Fibroblast of lung (primary cell): ENCODE data around the gene CARD6. TPM values are rescaled to one million over a fixed set of nuclear protein-coding genes. Genes with fewer than 3 reads are reported as not detected.
A peak's percentile ranks its signal among the peaks of the same experiment; 100 is the strongest.
"Not testable (repeated sequence)": the region's sequence is repeated elsewhere in the genome, so short reads cannot be mapped to it uniquely, and the experiment has no call there.

Experiments used
- DNase-seq, 2 donors: peaks; one replicate each; pipeline versions ENCODE4 v3.0.0 to v3.0.0-alpha.2; 2010; ENCODE audit warnings: low read depth in 2 of 2
- H2AFZ ChIP-seq: 2 replicates; pipeline ENCODE4 v1.5.1; 2012; ENCODE audit warnings: low read length, control low read depth, inconsistent platforms
- H3K27ac ChIP-seq: 2 replicates; pipeline ENCODE4 v1.5.1; 2011; ENCODE audit warnings: low read length, control low read depth; ENCODE audit not compliant: insufficient read depth
- H3K27me3 ChIP-seq: 2 replicates; pipeline ENCODE4 v1.5.1; 2011; ENCODE audit warnings: mild to moderate bottlenecking, low read length; ENCODE audit not compliant: control insufficient read depth, insufficient read depth
- H3K36me3 ChIP-seq: 2 replicates; pipeline ENCODE4 v1.5.1; 2011; ENCODE audit warnings: low read length; ENCODE audit not compliant: control insufficient read depth, insufficient read depth
- H3K4me1 ChIP-seq: 2 replicates; pipeline ENCODE4 v1.5.1; 2011; ENCODE audit warnings: low read length; ENCODE audit not compliant: control insufficient read depth, insufficient read depth; ENCODE audit errors: extremely low read depth
- H3K4me2 ChIP-seq: 2 replicates; pipeline ENCODE4 v1.5.1; 2011; ENCODE audit warnings: low read length, control low read depth; ENCODE audit not compliant: insufficient read depth; ENCODE audit errors: extremely low read depth
- H3K4me3 ChIP-seq, 4 experiments: fragments of 200-600 bp in 1 of 4; sonication (generic) in 1 of 4; replicated peaks in 1 of 4; 2 replicates each; pipeline ENCODE4 v1.5.1; 2011 to 2016; ENCODE audit warnings: low read length in 4 of 4, low read depth in 3 of 4, mild to moderate bottlenecking in 3 of 4, control low read depth in 2 of 4, inconsistent platforms in 1 of 4, mixed read lengths in 1 of 4; ENCODE audit not compliant: insufficient read depth in 1 of 4; ENCODE audit errors: control extremely low read depth in 1 of 4
- H3K79me2 ChIP-seq: 2 replicates; pipeline ENCODE4 v1.5.1; 2012; ENCODE audit warnings: mild to moderate bottlenecking, low read length, inconsistent platforms; ENCODE audit not compliant: control insufficient read depth, insufficient read depth
- H3K9ac ChIP-seq: 2 replicates; pipeline ENCODE4 v1.5.1; 2011; ENCODE audit warnings: mild to moderate bottlenecking, low read length, control low read depth; ENCODE audit not compliant: insufficient read depth
- H3K9me3 ChIP-seq: 2 replicates; pipeline ENCODE4 v1.5.1; 2012; ENCODE audit warnings: low read depth, low read length; ENCODE audit not compliant: control insufficient read depth, insufficient read depth
- H4K20me1 ChIP-seq: 2 replicates; pipeline ENCODE4 v1.5.1; 2011; ENCODE audit warnings: low read length; ENCODE audit not compliant: control insufficient read depth, insufficient read depth; ENCODE audit errors: extremely low read depth
- CTCF ChIP-seq, 2 donors: IDR thresholded peaks in 1 of 2; conservative IDR thresholded peaks in 1 of 2; 1 replicate in 1 of 2; 2 replicates in 1 of 2; pipeline ENCODE4 v1.5.1; 2011 to 2012; ENCODE audit warnings: low read length in 2 of 2, control low read depth in 1 of 2, inconsistent platforms in 1 of 2, low read depth in 1 of 2, mild to moderate bottlenecking in 1 of 2
- EZH2 ChIP-seq: IDR thresholded peaks from 2 replicates; pipeline ENCODE4 v1.5.1; 2012; ENCODE audit warnings: low read length, control low read depth, mild to moderate bottlenecking; ENCODE audit errors: missing control alignments
- polyA plus RNA-seq, 2 donors: library from polyadenylated mRNA; depleted of rRNA in 1 of 2; stranded (reverse) in 1 of 2; unstranded in 1 of 2; fragments of >200 nt; gene quantifications; 2 replicates each; pipeline ENCODE4 v1.2.1, GENCODE V29; 2011 to 2012; ENCODE audit warnings: missing spikeins in 1 of 2
- total RNA-seq: library from RNA; depleted of rRNA; stranded (reverse); fragments of >200 nt; gene quantifications from 2 replicates; pipeline ENCODE4 v1.2.1, GENCODE V29; 2014

Gene CARD6
- total and polyA plus RNA-seq, 2 donors (not counting 1 experiment from before 2014, with no cell fraction given): 8.1 to 12.7 TPM

- H3K4me1 ChIP-seq: no peaks in the 10 kb centered on the region
- no peaks in the 10 kb centered on the region for H3K36me3 ChIP-seq
- TF ChIP-seq CTCF (conservative IDR thresholded peaks at IDR 0.05 in 1 of 2, IDR thresholded peaks at IDR 0.05 in 1 of 2; ENCODE audit: low read depth in 1 of 2, low read length in 2 of 2): no peak
- no peak for TF ChIP-seq EZH2
These were observed 28.2 kb downstream of the CARD6 start for GRCh38 chr5:40869384-40869783.

GRCh38 chr5:40871177-40871576 lies 30.0 kb downstream of the CARD6 start:
- H2AFZ ChIP-seq: no peak overlapping the region
- no peak overlapping the region for H3K4me2 ChIP-seq
- H3K79me2 ChIP-seq: no peaks in the 10 kb centered on the region
- H3K4me1 ChIP-seq: no peaks in the 10 kb centered on the region
- H3K9me3 ChIP-seq: no peaks in the 10 kb centered on the region
- DNase-seq: peak in 1 of 2 donors; percentile 6
- no peak overlapping the region for H3K27ac ChIP-seq
- H3K27me3 ChIP-seq: no peaks in the 10 kb centered on the region
- TF ChIP-seq EZH2: no peak
- TF ChIP-seq CTCF (conservative IDR thresholded peaks at IDR 0.05 in 1 of 2, IDR thresholded peaks at IDR 0.05 in 1 of 2; ENCODE audit: low read depth in 1 of 2, low read length in 2 of 2): no peak
- H4K20me1 ChIP-seq: no peaks in the 10 kb centered on the region
- H3K9ac ChIP-seq: no peak overlapping the region
- H3K4me3 ChIP-seq: no peak overlapping the region
- H3K36me3 ChIP-seq: no peaks in the 10 kb centered on the region

More at GRCh38 chr5:40869384-40869783, 28.2 kb downstream of the CARD6 start:
- Histone ChIP-seq H3K9ac (no peak overlapping the region), H2AFZ (no peak overlapping the region), H3K4me2 (no peak overlapping the region), H4K20me1 (no peaks in the 10 kb centered on the region), H3K79me2 (no peaks in the 10 kb centered on the region), H3K27ac (no peak overlapping the region), H3K9me3 (no peaks in the 10 kb centered on the region), H3K27me3 (no peaks in the 10 kb centered on the region), H3K4me3 (no peak overlapping the region)
- no peak for DNase-seq

- H3K4me1 ChIP-seq, H2AFZ ChIP-seq, H3K4me3 ChIP-seq, DNase-seq, H3K27me3 ChIP-seq, H3K36me3 ChIP-seq, H3K9ac ChIP-seq, H3K79me2 ChIP-seq, H4K20me1 ChIP-seq, H3K4me2 ChIP-seq, H3K9me3 ChIP-seq, H3K27ac ChIP-seq: not testable (repeated sequence)
These were observed 31.1 kb downstream of the CARD6 start for GRCh38 chr5:40872253-40872652.
